Parathyroid adenoma (tissue), 2 donors: ENCODE measurements around the gene PCDH15.
A peak's percentile ranks its signal among the peaks of the same experiment; 100 is the strongest.

ENCODE experiments used
- H2AFZ ChIP-seq: fragments of 300-600 bp; sonication (generic); one replicate; pipeline ENCODE4 v1.7.0; 2017; ENCODE audit warnings: antibody characterized with exemption, mild to moderate bottlenecking
- H3K27ac ChIP-seq: fragments of 300-600 bp; sonication (generic); one replicate; pipeline ENCODE4 v1.7.0; 2017
- H3K27me3 ChIP-seq: fragments of 300-600 bp; sonication (generic); one replicate; pipeline ENCODE4 v1.7.0; 2017; ENCODE audit warnings: low read length; ENCODE audit not compliant: control insufficient read depth, insufficient read depth
- H3K36me3 ChIP-seq: fragments of 300-600 bp; sonication (generic); one replicate; pipeline ENCODE4 v1.7.0; 2017; ENCODE audit warnings: low read length; ENCODE audit not compliant: control insufficient read depth, insufficient read depth
- H3K4me1 ChIP-seq: fragments of 300-600 bp; sonication (generic); one replicate; pipeline ENCODE4 v1.7.0; 2017; ENCODE audit warnings: control low read depth
- H3K4me2 ChIP-seq: fragments of 300-600 bp; sonication (generic); one replicate; pipeline ENCODE4 v1.7.0; 2017; ENCODE audit warnings: low read length
- H3K4me3 ChIP-seq: fragments of 300-600 bp; sonication (generic); one replicate; pipeline ENCODE4 v1.7.0; 2017; ENCODE audit warnings: low read depth, low read length
- H3K79me2 ChIP-seq: fragments of 300-600 bp; sonication (generic); one replicate; pipeline ENCODE4 v1.7.0; 2017; ENCODE audit warnings: control low read depth
- H3K9ac ChIP-seq: fragments of 300-600 bp; sonication (generic); one replicate; pipeline ENCODE4 v1.7.0; 2017; ENCODE audit warnings: mild to moderate bottlenecking
- H3K9me3 ChIP-seq: fragments of 300-600 bp; sonication (generic); one replicate; pipeline ENCODE4 v1.7.0; 2017; ENCODE audit warnings: low read length; ENCODE audit not compliant: control insufficient read depth
- CTCF ChIP-seq: fragments of 300-600 bp; sonication (generic); IDR thresholded peaks from one replicate; pipeline ENCODE4 v1.7.0; 2017; ENCODE audit warnings: antibody characterized with exemption, mild to moderate bottlenecking
- donor health status: primary hyperparathyroidism.

The PCDH15 gene

GRCh38 chr10:54800741-54801421, at the start of gene PCDH15:
TSS of gene PCDH15 (minus strand) at chr10:54801231. CDS start at chr10:54664262, 136,969 bp downstream.
- TF ChIP-seq CTCF = peak; percentile 28
- Histone ChIP-seq H3K36me3 (no peaks in the 10 kb centered on the region), H3K4me1 (peaks cover 3% of the 10 kb centered on the region), H3K4me3 (peak within 1 kb of the TSS; percentile 8), H3K4me2 (peak within 1 kb of the TSS; percentile 3), H2AFZ (peak within 1 kb of the TSS; percentile 60), H3K27ac (no peak within 1 kb of the TSS), H3K9me3 (no peaks in the 10 kb centered on the region), H3K79me2 (no peaks in the 10 kb centered on the region), H3K27me3 (no peaks in the 10 kb centered on the region), H3K9ac (no peak within 1 kb of the TSS)

GRCh38 chr10:54843932-54844331, 42.9 kb upstream of the PCDH15 start:
- no peaks in the 10 kb centered on the region for H3K4me1 ChIP-seq
- H3K4me2 ChIP-seq = no peak overlapping the region
- no peak for TF ChIP-seq CTCF
- H3K27me3 ChIP-seq = no peaks in the 10 kb centered on the region
- no peaks in the 10 kb centered on the region for H3K36me3 ChIP-seq
- no peak overlapping the region for H3K4me3 ChIP-seq
- H3K79me2 ChIP-seq = no peaks in the 10 kb centered on the region
- H3K9ac ChIP-seq = no peak overlapping the region
- H3K27ac ChIP-seq = no peak overlapping the region
- no peaks in the 10 kb centered on the region for H3K9me3 ChIP-seq
- no peak overlapping the region for H2AFZ ChIP-seq

GRCh38 chr10:54843085-54843646, 42.1 kb upstream of the PCDH15 start:
- H2AFZ ChIP-seq = no peak overlapping the region
- no peaks in the 10 kb centered on the region for H3K27me3 ChIP-seq
- no peak for TF ChIP-seq CTCF
- H3K36me3 ChIP-seq = no peaks in the 10 kb centered on the region
- H3K9me3 ChIP-seq = no peaks in the 10 kb centered on the region
- H3K9ac ChIP-seq = no peak overlapping the region
- no peaks in the 10 kb centered on the region for H3K4me1 ChIP-seq
- H3K4me3 ChIP-seq = no peak overlapping the region
- H3K4me2 ChIP-seq = no peak overlapping the region
- no peak overlapping the region for H3K27ac ChIP-seq
- H3K79me2 ChIP-seq = no peaks in the 10 kb centered on the region

GRCh38 chr10:54837479-54837878, 36.4 kb upstream of the PCDH15 start:
- H3K9me3 ChIP-seq = no peaks in the 10 kb centered on the region
- no peak for TF ChIP-seq CTCF
- H3K27me3 ChIP-seq = no peaks in the 10 kb centered on the region
- H3K27ac ChIP-seq = no peak overlapping the region
- H3K36me3 ChIP-seq = no peaks in the 10 kb centered on the region
- H3K79me2 ChIP-seq = no peaks in the 10 kb centered on the region
- no peak overlapping the region for H2AFZ ChIP-seq
- H3K4me2 ChIP-seq = no peak overlapping the region
- no peaks in the 10 kb centered on the region for H3K4me1 ChIP-seq
- no peak overlapping the region for H3K4me3 ChIP-seq
- H3K9ac ChIP-seq = no peak overlapping the region

GRCh38 chr10:54833029-54833428, 32.0 kb upstream of the PCDH15 start:
- Histone ChIP-seq H3K4me2 (no peak overlapping the region), H3K9ac (no peak overlapping the region), H3K79me2 (no peaks in the 10 kb centered on the region), H3K36me3 (no peaks in the 10 kb centered on the region), H3K4me3 (no peak overlapping the region), H3K27me3 (no peaks in the 10 kb centered on the region), H3K27ac (no peak overlapping the region), H3K9me3 (no peaks in the 10 kb centered on the region), H2AFZ (no peak overlapping the region), H3K4me1 (no peaks in the 10 kb centered on the region)
- TF ChIP-seq CTCF = no peak
